Measurements from ENCODE around the gene RAPGEF3. TPM values are rescaled to one million over a fixed set of nuclear protein-coding genes. Genes with fewer than 3 reads are reported as not detected.

Gene RAPGEF3
- total and polyA plus RNA-seq, 2 of the 13 experiments (the other 11 are each of a cell fraction or from before 2014, with no cell fraction given) = 0.07 TPM

DNA sequence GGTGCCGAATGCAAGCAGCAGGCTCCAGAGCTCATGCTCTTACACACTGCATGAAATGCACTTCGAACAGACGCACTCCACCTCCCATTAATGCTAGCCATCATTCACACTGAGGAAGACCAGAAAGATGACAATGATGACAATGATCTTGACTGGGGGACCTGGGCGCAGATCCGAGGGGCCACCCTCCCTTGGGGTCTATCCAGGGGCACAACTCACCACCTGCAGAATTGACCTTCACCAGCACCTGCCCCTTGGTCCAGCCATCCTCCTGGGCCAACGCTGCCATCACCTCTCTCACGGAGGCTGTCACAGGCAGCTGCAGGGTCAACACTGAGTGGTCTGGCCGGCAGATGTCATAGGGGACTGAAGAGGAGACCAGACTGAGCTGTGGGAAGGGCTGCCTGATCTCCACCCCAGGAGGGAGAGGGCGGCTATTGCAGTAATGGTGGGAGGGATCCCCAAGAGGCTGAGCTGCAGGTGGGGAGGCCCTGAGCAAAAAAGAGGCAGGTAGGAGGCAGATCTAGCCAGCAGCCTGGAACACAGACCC, 15.3 kb downstream of the RAPGEF3 start:
- H3K79me2 ChIP-seq (ENCODE audit: insufficient read depth, low read length) = no peaks in the 10 kb centered on the region
- no peaks in the 10 kb centered on the region for H3K9me3 ChIP-seq (ENCODE audit: low read length)
- no peak overlapping the region for H3K4me3 ChIP-seq (replicated peaks in 1 of 3; ENCODE audit: insufficient read depth in 1 of 3, low read depth in 2 of 3, low read length in 3 of 3)
- ChIA-PET CTCF (ENCODE audit: low intra/inter-chr PET ratio, low total read pairs) (interaction anchor here (2.0 to 3.8 kb wide), 5 partner anchors 16 to 95 kb away, joined by 14 to 37 read pairs (median 16); partner anchors contain the start of gene RAPGEF3), POLR2A (no interaction called here)
- TF ChIP-seq SNRNP70 (IDR thresholded peaks at IDR 0.05; ENCODE audit: low read depth, low read length) = no peak
- no peak for TF ChIP-seq ZBTB3 (CRISPR knock-in tag; IDR thresholded peaks at IDR 0.05; ENCODE audit: borderline replicate concordance, low read depth)
- no peak for TF ChIP-seq PCBP2 (optimal IDR thresholded peaks at IDR 0.05; ENCODE audit: low read depth, low read length, poor library complexity, severe bottlenecking)
- no peak for TF ChIP-seq ZNF614 (CRISPR knock-in tag; IDR thresholded peaks at IDR 0.05; ENCODE audit: borderline replicate concordance)
- no peak for TF ChIP-seq ZNF660 (CRISPR knock-in tag; IDR thresholded peaks at IDR 0.05; ENCODE audit: borderline replicate concordance, low read depth)
- no peak for TF ChIP-seq ATM (IDR thresholded peaks at IDR 0.05; ENCODE audit: borderline replicate concordance)
- TF ChIP-seq BHLHE40 (IDR thresholded peaks at IDR 0.05; ENCODE audit: low read length) = no peak
- no peak for TF ChIP-seq ZFP36L1 (CRISPR knock-in tag; IDR thresholded peaks at IDR 0.05)
- no peak for TF ChIP-seq ZNF383 (CRISPR knock-in tag; IDR thresholded peaks at IDR 0.05; ENCODE audit: borderline replicate concordance)
- no peak for TF ChIP-seq MIER3 (CRISPR knock-in tag; IDR thresholded peaks at IDR 0.05; ENCODE audit: borderline replicate concordance)
- TF ChIP-seq, protein P1, sequence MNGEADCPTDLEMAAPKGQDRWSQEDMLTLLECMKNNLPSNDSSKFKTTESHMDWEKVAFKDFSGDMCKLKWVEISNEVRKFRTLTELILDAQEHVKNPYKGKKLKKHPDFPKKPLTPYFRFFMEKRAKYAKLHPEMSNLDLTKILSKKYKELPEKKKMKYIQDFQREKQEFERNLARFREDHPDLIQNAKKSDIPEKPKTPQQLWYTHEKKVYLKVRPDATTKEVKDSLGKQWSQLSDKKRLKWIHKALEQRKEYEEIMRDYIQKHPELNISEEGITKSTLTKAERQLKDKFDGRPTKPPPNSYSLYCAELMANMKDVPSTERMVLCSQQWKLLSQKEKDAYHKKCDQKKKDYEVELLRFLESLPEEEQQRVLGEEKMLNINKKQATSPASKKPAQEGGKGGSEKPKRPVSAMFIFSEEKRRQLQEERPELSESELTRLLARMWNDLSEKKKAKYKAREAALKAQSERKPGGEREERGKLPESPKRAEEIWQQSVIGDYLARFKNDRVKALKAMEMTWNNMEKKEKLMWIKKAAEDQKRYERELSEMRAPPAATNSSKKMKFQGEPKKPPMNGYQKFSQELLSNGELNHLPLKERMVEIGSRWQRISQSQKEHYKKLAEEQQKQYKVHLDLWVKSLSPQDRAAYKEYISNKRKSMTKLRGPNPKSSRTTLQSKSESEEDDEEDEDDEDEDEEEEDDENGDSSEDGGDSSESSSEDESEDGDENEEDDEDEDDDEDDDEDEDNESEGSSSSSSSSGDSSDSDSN (CRISPR knock-in tag; IDR thresholded peaks at IDR 0.05) = no peak
- ATAC-seq (no peak), DNase-seq (ENCODE audit: low spot score) (no peak), FAIRE-seq (no peak)
- peaks cover 20% of the 10 kb centered on the region for H3K4me1 ChIP-seq (ENCODE audit: insufficient read depth, low read length)
- intact Hi-C loops (cut with micrococcal nuclease; ENCODE audit: unreplicated experiment) (no loop called here), in situ Hi-C loops (cut with HindIII; ENCODE audit: extremely low pct_ligation_motif_present, low pct_unique_long_range_greater_than_20kb) (loop anchor here (5.0 kb wide), 1 partner anchor 34 kb away; no protein-coding TSS in a partner anchor)
- H3K27me3 ChIP-seq (ENCODE audit: control insufficient read depth in 1 of 2, insufficient read depth in 2 of 2, low read length in 2 of 2) = peaks cover 15 to 57% of the 10 kb centered on the region in 2 experiments
- no peaks in the 10 kb centered on the region for H3K36me3 ChIP-seq (replicated peaks in 1 of 2; ENCODE audit: control insufficient read depth in 1 of 2, insufficient read depth in 2 of 2, low read length in 2 of 2)
- H3K27ac ChIP-seq (ENCODE audit: extremely low read length, insufficient read depth, low read length) = no peak overlapping the region
- H2AFZ ChIP-seq (ENCODE audit: low read length) = no peak overlapping the region
- no TSS peak for BruUV-seq (replicated peaks)
- H4K20me1 ChIP-seq (ENCODE audit: insufficient read depth, low read length) = no peaks in the 10 kb centered on the region
- H3K4me2 ChIP-seq (ENCODE audit: low read depth, low read length) = no peak overlapping the region
- 47% methylated on average over 3 of the region's 9 CpGs for WGBS (ENCODE audit: low lambda C conversion rate)
- no peak overlapping the region for H3K9ac ChIP-seq (ENCODE audit: insufficient read depth, low read depth, low read length)
